ENCODE data around the gene DEAF1.

GRCh38 chr11:612961-613300 lies 82.1 kb downstream of the DEAF1 start:
- TF ChIP-seq EZH2 (conservative IDR thresholded peaks at IDR 0.05; ENCODE audit: low read depth, low read length), result no peak
- no peak for TF ChIP-seq CTCF (CRISPR knock-in tag; IDR thresholded peaks at IDR 0.05)
- TF ChIP-seq POLR2AphosphoS2 (IDR thresholded peaks at IDR 0.05; ENCODE audit: low read depth, low read length), result no peak
- no peak for TF ChIP-seq ETV6 (CRISPR knock-in tag; conservative IDR thresholded peaks at IDR 0.05)
- no peak for TF ChIP-seq HDAC2 (CRISPR knock-in tag; IDR thresholded peaks at IDR 0.05)
- TF ChIP-seq ESRRA (CRISPR knock-in tag; IDR thresholded peaks at IDR 0.05; ENCODE audit: low read depth), result no peak
- TF ChIP-seq ZSCAN22 (CRISPR knock-in tag; IDR thresholded peaks at IDR 0.05), result no peak
